Non-pigmented ciliary epithelial cell (primary cell): ENCODE results near the gene AGFG1.

ENCODE experiments used
- DNase-seq: peaks from one replicate; pipeline ENCODE4 v3.0.0-alpha.2; 2010; ENCODE audit warnings: low read depth

Gene AGFG1, protein sequence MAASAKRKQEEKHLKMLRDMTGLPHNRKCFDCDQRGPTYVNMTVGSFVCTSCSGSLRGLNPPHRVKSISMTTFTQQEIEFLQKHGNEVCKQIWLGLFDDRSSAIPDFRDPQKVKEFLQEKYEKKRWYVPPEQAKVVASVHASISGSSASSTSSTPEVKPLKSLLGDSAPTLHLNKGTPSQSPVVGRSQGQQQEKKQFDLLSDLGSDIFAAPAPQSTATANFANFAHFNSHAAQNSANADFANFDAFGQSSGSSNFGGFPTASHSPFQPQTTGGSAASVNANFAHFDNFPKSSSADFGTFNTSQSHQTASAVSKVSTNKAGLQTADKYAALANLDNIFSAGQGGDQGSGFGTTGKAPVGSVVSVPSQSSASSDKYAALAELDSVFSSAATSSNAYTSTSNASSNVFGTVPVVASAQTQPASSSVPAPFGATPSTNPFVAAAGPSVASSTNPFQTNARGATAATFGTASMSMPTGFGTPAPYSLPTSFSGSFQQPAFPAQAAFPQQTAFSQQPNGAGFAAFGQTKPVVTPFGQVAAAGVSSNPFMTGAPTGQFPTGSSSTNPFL

DNA sequence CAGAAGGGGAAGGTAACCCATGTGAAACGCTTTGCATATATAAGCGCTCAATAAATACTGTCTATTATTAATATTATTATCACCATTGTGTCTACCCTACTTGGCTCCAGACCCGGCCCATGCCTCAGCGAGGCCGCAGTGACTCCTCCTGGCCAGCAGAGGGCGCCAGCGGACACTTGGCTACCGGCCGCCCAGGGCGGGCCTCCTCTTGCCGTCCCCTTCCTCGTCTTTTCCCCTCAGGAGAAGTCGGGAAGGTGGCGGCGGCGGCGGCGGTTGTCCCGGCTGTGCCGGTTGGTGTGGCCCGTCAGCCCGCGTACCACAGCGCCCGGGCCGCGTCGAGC, at the start of gene AGFG1:
AGFG1 (plus strand) TSS at position 233 of the 341 bp plus-strand sequence. CDS start 266 bp downstream, outside the sequence.
- no peak for DNase-seq

DNA sequence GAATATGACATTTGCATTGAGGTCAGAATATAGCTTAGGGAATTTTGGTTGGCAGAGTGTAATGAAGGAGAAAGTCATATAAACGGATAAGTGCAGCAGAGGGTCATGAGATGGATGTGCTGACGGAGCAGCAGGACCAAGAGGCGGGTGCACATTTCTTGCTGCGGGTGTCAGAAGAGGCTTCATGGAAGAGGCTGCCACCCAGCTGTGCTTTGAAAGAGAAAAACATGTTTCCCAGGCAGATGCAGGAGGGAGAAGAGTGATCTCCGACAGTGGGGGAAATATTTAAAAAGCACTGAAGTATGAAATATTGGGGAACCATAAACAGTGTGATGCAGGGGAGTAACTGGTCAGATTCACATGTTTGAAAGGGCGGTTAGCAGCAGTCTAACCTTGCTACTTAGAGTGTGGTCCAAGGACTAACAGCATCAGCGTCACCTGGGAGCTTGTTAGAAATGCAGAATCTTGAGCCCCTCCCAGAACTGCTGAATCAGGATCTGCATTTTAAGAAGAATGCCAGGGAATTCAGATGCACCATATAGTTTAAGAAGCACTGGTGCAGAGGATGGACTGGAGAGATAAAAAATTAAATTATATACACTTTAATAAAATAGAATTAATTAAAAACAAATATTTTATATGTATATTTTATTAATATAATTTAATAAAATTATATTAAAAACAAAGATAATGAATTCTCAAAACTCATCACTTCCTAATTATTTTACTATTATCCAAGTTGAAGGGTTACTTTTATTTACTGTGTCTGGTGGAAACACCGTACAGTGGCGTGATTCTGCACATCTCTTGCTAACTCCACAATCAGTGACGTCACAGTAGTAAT, 48.1 kb upstream of the AGFG1 start:
- no peak for DNase-seq

DNA sequence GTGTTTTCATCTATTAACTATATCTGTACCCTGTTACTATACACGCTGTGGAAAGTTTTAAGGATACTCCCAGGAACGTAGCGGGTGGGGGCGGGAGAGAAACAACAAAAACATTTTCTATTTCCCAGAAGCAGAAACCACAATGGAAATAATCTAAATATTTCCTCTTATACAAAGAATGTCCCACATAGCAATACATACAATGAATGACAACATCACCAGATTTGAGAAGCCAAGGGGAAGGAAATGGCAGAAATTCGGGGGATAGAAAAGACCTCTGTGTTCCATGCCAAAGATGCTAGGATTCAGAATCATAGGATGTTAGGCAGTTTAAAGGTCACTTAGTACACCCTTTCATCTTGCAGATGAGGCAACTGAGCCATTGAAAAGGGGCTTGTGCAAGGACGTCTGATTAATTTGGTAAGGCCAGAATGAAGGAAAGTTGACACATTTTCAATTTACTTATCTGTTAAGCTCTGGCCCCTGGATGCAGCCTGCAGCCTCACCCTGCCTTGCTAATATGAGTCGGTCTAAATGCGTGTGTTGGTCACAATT, 43.1 kb upstream of the AGFG1 start:
- DNase-seq: no peak

DNA sequence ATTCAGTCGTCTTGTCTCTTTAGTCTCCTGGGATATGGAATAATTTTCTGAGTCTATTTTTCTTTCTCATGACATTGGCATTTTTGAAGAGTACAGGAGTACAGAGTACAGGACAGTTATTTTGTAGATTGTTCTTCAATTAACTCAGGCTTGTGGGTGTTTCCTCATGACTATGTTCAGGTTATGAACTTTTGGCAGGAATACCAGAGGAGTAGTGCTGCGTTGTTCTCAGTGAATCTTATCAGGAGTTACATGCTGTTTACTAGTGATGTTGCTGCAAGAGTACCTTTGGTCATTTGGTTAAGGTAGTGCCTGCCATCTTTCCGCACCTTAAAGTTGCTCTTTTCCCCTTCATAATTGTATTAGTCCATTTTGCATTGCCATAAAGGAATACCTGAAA, 41.3 kb upstream of the AGFG1 start:
- no peak for DNase-seq

DNA sequence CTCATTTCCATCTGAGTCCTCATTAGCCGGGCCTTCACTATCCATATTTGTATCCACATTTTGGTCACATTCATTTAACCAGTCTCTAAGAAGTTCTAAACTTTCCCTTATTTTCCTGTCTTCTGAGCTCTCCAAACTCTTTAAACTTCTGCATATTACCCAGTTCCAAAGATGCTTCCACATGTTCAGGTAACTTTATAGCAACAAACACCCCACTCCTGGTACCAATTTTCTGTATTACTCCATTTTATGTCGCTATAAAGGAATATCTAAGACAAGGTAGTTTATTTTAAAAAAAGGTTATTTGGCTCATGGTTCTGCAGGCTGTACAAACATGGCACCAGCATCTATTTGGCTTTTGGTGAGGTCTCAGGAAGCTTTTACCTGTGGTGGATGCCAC, 38.8 kb upstream of the AGFG1 start:
- DNase-seq: no peak

DNA sequence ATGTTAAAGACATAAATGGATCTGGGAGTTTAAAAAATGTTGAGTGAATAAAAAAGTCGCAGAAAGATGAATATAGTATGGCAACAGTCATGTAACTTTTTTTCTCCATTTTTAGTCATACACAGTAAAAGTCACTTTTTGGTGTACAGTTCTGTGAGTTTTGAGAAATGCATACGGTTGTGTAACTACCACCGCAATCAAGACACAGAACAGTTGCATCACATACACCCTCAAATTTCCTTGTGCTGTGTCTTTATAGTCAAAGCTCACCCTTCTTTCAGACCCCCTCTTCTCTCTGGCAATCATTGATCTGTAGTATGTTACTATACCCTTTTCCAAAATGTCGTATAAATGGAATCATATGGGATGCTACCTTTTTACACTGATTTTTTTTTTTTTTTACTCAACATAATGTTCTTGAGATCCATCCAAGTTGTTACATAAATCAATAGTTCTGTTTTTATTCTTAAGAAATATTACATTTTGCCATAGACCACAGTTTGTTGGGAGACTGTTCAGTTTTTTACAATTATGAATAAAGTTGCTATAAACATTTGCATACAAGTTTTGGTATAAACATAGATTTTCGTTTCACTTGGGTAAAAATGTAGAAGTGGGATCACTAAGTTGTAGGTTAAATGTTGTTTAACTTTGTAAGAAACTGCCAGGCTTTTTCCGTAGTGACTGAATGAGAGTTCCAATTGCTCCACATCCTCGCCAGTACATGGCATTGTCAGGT, 35.4 kb upstream of the AGFG1 start:
- DNase-seq: no peak

DNA sequence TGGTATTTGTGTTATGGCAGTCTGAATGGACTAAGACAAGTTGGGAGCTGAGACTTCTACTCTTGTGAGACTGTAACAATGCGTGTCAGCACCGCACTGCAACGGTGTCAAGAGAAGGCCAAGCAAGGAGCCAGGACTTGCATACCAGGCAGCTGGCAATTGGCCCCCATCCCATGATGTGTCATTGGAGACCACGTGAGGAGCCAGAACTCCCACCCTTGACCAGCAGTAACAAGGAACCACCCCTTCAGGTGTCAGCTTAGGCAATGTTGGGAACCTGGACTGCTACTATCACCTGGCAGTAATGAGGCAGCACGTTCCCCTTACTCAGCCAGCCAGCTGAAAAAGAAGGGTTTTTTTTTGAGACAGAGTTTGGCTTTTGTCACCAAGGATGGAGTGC, 32.7 kb upstream of the AGFG1 start:
- DNase-seq: no peak

DNA sequence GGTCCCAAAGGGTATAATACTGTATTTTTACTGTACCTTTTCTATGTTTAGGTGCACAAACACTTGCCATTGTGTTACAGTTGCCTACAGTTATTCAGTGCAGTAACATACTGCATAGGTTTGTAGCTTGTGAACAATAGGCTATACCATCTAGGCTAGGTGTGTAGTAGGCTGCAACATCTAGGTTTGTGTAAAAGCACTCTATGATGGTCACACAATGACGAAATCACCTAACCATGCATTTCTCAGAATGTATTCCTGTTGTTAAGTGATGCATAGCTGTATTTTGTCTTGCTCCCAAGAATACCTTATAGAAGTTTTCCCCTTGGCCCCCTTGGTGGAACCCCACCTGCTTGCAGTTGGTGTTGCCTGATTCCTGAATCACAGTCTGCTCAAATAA, 29.3 kb upstream of the AGFG1 start:
- DNase-seq: no peak

DNA sequence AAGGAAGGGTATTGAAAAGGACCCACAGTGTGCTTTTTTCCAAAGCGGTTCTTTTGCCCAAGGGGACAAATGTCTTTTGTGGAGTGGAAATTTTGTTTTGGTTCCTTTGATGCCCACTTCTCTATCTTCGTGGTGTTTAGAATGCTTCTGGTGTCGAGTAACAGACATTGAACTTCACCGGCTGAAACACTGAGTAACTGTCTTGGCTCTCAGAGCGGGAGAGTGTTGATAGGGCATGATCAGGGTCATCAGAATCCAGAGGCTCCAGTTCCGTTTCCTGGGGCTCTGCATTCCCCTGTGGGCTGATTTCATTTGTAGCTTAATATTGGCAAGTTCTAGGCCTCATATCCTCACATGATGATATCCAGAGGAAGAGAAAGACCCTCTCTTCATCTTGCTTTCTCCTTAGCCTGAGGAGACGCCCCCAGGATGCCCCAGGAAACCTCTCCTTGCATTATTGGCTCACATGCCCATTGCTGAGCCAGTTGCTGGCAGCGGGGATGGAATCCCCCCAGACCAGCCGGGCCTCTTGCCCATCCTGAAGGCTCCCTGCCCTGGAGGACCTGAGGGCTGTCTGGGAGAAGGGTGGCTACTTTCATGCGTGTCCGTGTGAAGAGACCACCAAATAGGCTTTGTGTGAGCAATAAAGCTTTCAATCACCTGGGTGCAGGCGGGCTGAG, 27.9 kb upstream of the AGFG1 start:
- no peak for DNase-seq

DNA sequence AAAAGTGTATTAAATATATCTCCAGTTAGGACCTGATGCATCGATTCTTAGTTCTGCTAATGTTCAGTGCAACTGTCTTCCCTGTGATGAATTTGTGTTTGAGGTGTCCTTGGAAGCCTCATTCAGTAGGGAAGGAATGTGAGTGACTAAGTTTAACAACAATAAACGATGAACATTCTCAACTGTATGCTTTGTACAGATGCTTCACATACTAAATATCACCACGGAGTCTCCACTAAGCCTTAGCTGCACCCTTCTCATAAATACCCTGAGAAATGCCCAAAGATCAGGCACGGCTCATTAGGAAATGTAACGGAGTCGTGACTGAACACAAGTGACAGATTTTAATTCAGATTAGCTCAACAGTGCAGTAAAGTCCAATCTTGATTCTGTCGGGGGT, 24.4 kb upstream of the AGFG1 start:
- peak; percentile 68 for DNase-seq

DNA sequence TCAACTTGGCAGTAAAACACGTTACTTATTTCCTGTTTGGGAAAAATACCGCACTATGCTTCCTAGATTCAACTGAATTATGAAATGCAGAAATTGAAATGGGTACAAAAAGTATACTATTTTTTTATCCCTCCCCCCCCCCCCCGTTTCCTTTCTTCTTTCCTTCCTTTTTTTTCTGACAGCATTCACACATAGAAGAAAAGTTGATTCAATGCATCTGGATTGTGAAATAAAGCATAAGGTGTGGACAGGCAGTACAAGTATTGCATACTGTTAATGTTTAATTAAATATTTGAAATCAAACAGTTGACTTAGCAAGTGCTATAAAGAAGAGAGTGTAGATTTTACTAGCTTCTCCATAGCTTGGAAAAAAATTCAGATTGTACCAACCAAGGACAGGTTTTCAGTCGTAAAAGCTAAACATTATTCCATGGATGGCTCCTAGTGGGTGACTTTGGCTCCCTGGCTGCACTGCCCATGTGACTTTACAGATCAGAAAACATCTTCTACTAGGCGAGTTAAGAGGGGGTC, 21.6 kb upstream of the AGFG1 start:
- no peak for DNase-seq

DNA sequence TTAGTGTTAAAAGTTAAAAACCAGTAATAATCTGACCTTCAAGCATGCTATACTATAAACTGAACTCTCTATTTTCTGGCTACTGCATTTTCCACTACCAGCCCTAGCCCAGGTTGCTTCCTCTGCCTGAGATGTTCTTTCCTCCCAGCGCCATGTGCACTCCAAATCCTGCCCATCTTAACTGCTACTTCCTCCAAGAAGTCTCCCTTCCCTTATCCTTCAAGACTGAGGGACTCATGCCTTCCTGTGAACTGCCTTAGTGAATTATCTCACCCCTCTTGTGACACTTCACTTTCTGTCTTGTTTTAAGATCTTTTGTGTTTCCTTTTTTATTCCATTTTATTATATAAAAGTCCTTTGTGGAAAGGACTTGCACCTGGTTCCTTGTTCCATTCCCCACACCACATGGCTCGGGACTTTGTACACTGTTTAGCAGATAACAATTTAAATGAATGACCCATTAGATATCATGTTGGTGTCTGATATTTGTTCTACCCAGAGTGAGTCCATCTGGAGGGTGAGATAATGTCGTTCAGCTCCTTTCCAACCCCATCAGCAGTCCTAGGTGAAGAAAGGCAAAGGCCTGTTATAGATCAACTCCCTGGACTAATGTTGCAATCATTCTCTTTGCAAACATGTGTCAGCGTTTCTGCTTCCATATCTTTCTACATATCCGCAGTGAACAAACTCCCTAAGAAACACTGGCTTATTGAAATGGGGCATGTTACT, 20.9 kb upstream of the AGFG1 start:
- no peak for DNase-seq

DNA sequence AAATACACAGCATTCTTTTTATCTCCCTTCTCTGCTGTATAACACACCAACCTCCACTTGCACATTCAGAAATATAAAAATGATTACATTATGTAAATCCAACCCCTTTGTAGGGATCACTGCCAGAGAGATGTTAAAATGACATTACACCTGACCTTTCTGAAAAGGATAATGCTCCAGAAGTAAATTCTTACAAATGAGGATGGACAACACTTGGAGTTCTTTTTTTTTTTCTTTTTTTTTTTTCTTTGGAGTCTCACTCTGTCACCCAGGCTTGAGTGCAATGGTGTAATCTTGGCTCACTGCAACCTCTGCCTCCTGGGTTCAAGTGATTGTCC, 20.3 kb upstream of the AGFG1 start:
- DNase-seq: no peak

DNA sequence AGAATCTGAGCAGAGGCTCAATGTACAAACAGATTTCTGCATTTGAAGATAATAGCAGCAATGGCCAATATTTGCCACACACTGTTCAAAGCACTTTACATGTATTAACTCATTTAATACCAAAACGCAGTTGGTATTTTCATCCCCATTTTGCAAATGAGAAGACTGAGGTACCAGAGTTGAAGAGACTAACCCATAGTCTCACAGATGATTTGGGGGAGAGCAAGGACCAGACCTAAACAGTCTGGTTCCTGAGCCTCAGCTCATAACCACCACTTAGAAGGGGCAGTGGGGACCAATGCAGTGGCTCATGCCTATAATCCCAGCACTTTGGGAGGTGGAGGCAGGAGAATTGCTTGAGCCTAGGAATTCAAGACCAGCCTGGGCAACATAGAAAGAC, 18.1 kb upstream of the AGFG1 start:
- DNase-seq: no peak

DNA sequence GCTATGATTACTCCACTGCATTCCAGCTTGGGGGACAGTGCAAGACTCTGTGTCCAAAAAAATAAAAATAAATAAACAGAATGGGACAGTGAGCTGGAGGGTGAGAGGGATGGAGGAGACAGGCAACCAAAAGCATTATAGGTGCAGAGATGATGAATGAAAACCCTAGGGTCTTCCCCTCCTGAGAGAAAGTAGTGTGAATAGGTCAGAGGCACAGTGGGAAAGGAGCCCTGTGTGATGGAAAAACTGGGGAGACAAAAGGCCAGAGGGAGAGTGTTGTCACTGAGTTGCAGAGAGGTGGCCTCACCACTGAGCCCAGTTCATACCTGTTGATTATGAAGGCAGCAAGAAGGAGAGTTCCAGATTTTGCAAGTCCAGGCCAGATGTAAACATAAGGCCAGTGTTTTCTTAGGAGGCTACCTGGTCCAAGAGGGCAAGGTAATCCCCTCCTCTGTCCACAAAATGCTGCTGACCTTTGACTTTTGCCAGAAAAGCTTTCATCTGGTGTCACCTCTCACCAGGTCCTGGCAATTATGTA, 17.6 kb upstream of the AGFG1 start:
- no peak for DNase-seq

DNA sequence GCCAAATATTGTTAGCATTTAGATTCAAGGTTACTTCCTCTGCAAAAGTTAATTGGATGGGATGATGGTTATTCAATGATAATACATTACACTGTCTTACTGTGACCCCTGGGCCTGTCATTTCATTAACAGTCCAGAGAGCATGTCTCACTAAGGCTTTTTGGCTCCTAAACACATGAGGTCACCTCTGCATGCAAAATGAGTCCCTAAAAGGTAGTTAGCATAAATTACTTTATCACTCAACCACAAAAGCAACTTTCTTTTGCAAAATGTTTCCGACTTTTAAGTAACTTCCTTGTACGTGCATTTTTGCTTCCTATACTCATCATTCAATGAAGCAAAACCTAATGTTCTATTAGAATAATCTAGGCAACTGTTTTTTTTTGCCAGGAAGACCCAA, 16.8 kb upstream of the AGFG1 start:
- DNase-seq: no peak

DNA sequence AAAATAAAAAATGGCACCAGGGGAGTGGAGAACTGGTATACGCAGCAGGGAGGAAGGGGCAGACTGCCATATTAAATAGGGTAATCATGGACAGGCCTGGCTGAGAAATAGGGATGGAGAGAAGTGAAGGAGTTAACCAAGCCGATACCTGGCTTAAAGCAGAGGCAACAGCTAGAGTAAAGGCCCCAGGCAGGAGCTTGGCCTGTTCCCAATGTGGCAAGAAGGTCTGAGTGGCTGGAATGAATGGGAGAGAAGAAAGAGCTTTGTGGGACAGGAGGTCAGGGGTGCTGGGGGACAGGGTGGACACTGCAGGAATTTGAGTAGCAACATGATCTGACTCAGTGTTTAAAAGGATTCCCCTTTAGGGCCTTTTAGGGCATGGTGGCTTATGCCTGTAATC, 15.9 kb upstream of the AGFG1 start:
- DNase-seq: no peak

DNA sequence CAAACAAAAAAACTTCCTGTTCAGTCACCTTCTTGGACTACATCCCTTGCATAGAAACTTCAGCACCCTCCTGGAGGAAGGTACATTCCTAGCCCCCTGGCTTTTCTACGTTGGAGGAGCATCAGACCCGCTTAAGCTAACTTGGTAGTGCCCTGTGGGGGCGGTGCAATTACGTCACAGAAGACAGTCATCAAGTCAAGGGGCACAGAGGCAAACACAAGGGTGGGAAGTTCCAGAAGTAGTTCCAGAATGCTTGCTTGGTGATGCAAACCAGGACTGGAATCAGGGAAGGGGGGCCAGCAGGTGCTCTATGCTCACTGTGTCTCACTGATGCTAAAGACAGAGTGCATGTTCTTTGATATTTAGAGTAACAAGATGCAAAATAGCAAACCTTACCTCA, 15.2 kb upstream of the AGFG1 start:
- no peak for DNase-seq

DNA sequence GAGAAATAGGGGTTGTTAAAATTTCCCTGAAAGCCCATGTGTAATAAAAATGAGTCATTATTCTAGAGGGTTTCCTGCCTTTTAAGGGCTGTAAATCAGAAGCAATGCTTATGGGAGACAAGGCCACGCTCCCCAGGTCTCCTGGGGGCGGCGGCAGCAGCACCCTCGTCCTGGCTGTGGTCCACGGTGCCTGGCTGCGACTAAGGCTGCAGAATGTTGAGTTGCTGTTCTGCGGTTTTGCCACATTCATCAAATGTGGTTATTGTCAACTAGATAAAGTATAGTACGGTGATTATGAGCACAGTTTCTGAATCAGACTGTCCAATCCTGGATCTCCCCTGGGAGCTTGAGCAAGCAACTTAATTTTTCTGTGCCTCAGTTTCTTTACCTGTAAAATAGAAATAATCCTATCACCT, 11.9 kb upstream of the AGFG1 start:
- no peak for DNase-seq

DNA sequence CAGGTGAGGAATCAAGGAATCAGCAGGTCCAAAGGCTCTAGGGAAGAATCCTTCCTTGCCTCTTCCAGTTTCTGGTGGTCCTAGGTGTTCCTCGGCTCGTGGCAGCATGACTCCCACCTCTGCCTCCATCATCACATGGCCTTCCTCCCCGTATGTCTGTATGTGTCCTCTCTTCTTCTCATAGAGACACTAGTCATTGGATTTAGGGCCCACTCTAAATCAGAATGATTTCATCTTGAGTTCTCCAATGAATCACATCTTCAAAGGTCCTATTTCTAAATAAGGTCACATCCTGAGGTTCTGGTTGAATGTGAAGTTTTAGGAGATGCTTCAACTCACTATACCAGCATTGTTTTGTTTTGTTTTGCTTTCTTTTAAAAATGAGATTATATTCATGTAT, 11.1 kb upstream of the AGFG1 start:
- DNase-seq: no peak
